ENCODE measurements around the gene CELF1.

The CELF1 gene

DNA sequence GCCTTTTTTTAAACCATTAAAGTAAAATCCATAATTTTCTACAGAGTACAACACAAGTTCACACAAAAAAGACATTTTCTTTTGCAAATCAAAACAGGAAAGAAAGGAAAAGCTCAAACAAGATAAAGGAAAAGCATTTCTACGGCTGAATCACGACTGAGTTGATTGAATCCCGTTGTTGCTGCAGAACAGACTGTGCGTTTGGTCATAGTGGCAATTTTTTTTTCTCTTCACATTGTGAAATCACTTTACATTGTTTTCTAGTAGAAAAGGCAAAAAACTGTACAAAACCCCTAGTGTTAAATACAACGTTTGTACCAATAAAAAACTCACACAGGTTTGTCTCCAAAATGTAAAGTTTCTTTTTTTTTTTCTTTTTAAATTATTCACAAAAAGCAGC lies 86.7 kb downstream of the CELF1 start:
- TF ChIP-seq, protein P1, sequence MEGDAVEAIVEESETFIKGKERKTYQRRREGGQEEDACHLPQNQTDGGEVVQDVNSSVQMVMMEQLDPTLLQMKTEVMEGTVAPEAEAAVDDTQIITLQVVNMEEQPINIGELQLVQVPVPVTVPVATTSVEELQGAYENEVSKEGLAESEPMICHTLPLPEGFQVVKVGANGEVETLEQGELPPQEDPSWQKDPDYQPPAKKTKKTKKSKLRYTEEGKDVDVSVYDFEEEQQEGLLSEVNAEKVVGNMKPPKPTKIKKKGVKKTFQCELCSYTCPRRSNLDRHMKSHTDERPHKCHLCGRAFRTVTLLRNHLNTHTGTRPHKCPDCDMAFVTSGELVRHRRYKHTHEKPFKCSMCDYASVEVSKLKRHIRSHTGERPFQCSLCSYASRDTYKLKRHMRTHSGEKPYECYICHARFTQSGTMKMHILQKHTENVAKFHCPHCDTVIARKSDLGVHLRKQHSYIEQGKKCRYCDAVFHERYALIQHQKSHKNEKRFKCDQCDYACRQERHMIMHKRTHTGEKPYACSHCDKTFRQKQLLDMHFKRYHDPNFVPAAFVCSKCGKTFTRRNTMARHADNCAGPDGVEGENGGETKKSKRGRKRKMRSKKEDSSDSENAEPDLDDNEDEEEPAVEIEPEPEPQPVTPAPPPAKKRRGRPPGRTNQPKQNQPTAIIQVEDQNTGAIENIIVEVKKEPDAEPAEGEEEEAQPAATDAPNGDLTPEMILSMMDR (IDR thresholded peaks at IDR 0.05): no peak

DNA sequence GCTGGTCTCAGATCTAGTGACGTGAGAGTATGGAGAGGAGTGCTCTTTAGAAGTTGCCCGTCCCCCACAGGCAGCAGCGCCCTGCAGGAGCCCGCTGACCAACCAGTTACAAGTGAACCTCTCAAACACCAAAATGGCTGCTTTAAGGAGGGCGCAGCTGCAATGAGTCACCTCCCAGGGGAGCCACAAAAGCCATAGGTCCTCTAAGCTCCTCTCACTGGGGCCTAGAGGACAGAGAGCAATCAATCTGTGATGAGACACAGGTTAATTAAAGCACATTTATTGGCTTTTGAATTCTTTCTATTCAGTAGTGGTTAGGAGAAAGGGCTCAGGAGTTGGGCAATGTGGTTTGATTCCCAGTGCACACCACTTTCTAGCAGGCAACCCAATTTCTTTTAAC lies 88.4 kb downstream of the CELF1 start:
- TF ChIP-seq, protein P1 (IDR thresholded peaks at IDR 0.05): no peak

DNA sequence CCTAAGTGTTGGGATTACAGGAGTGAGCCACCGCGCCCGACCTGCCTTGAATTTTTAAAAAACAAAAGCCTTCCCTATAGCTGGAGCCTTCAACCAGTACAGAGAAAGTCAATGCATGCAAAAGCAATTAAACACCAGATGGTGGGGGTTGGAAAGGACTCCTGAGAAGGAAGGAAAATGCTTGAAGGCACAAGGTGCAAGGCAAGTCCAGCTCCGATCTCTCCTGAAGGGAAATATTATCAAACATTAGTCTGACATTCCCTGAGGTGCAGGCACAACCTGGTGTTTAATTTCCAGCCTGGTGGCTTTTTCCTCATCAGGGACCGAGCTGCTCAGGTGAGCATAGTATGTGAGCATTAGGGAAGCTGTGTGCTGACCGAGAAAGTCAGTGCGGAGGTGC lies 91.1 kb downstream of the CELF1 start:
- TF ChIP-seq, protein P1 (IDR thresholded peaks at IDR 0.05): no peak

DNA sequence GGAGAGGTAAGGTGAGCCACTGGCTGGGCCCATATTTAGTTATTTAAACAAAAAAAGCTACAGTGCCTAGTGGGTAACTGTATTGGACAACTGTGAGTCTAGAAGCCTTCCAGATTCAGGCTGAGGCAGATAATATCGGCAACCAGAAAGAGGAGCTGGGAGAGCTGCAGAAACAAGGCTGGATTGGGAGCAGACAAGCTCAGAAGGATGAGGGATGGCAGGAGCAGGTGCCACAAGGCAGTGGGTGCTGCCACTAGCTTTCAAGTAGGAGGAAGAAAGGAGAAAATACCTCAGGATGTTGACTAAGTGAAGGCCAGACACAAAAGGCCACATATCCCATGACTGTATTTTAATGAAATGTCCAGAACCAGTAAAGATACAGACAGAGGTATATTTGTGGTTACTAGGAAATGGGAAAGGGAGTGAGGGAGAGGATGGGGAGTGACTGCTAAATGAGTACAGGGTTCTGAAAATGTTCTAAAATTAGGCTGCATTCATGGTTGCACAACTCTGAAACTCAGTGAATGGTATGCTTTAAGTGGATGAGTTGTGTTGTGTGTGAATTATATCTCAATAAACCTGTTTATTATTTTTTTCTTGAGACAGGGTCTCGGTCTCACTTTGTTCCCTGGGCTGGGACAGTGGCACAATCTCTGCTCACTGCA lies 92.2 kb downstream of the CELF1 start:
- TF ChIP-seq, protein P1 (IDR thresholded peaks at IDR 0.05): no peak

DNA sequence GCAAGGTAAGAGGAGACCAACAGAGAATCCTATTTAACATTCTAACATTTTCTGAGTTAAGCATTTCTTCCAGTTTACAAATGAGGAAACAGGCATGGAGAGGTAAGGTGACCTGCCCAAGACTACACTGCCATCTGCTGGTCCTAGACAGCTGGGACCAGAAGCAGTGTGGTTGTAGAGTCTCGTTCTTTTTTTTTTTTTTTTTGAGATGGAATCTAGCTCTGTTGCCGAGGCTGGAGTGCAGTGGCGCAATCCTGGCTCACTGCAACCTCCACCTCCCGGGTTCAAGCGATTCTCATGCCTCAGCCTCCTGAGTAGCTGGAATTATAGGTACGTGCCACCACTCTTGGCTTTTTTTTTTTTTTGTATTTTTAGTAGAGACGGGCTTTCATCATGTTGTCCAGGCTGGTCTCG lies 98.7 kb downstream of the CELF1 start:
- TF ChIP-seq, protein P1 (IDR thresholded peaks at IDR 0.05): peak; percentile 89

DNA sequence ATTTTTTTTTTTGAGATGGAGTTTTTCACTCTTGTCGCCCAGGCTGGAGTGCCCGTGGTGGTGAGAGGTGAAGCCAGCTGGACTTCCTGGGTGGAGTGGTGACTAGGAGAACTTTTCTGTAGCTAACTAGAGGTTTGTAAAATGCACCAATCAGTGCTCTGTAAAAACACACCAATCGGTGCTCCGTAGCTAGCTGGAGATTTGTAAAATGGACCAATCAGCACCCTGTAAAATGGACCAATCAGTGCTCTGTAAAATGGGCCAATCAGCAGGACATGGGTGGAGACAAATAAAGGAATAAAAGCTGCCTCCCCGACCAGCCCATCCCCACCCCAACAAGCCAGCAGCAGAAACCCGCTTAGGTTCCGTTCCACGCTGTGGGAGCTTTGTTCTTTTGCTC lies 99.6 kb downstream of the CELF1 start:
- TF ChIP-seq, protein P1 (IDR thresholded peaks at IDR 0.05): no peak

DNA sequence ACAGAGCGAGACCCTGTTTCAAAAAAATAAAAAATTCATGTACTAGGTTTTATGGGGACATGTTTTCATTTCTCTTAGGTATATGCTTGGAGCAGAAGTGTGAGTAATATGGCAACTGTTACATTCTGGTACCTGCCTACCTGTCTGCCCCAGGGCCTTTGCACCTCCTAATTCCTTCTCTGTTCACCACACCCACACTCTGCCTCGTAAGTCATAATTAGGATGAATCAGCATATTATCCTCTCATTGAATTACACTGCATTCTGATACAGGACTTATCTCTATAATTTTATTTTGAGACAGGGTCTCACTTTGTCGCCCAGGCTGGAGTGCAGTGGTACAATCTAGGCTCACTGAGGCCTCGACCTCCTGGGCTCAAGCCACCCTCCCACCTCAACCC lies 100.9 kb downstream of the CELF1 start:
- TF ChIP-seq, protein P1 (IDR thresholded peaks at IDR 0.05): no peak

DNA sequence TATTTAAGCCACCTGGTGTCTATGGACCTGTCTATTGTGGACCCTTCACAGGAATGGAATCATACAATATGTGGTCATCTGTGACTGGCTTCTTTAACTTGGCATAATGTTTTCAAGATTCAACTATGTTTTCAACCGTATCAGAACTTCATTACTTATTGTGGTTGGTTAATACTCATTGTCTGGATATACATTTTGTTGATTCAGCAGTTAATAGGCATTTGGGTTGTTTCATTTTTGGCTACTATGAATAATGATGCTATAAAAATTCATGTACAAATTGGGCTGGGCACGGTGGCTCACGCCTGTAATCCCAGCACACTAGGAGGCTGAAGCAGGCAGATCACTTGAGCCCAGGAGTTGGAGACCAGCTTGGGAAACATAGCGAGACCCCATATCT lies 101.5 kb downstream of the CELF1 start:
- TF ChIP-seq, protein P1 (IDR thresholded peaks at IDR 0.05): no peak

Measured in LNCAP (cell line).